Retinal pigment epithelial cell (primary cell): ENCODE data around the gene LDHD.

ENCODE experiments used
- DNase-seq: peaks from one replicate; pipeline ENCODE4 v3.0.0-alpha.2; 2010; ENCODE audit warnings: low read depth
- H3K4me3 ChIP-seq: 2 replicates; pipeline ENCODE4 v1.5.1; 2011; ENCODE audit warnings: mild to moderate bottlenecking, low read length, control low read depth, moderate library complexity
- CTCF ChIP-seq: conservative IDR thresholded peaks from 2 replicates; pipeline ENCODE4 v1.5.1; 2011; ENCODE audit warnings: low read depth, low read length, control low read depth, inconsistent platforms

The LDHD gene

GRCh38 chr16:75122609-75123008, 6.0 kb upstream of the LDHD start:
- DNase-seq: no peak
- H3K4me3 ChIP-seq: no peak overlapping the region
- TF ChIP-seq CTCF: no peak

GRCh38 chr16:75121949-75122568, 5.5 kb upstream of the LDHD start:
- no peak for DNase-seq
- TF ChIP-seq CTCF: no peak
- H3K4me3 ChIP-seq: no peak overlapping the region

GRCh38 chr16:75120253-75120652, 3.7 kb upstream of the LDHD start:
- no peak for TF ChIP-seq CTCF
- no peak for DNase-seq
- no peak overlapping the region for H3K4me3 ChIP-seq

- H3K4me3 ChIP-seq: no peak overlapping the region
- DNase-seq: no peak
- no peak for TF ChIP-seq CTCF
Measured at GRCh38 chr16:75118943-75119539, 2.5 kb upstream of the LDHD start.

GRCh38 chr16:75116911-75117245, 298 bp upstream of the LDHD start:
- no peak for DNase-seq
- no peak for TF ChIP-seq CTCF
- H3K4me3 ChIP-seq: no peak overlapping the region

- no peak for DNase-seq
- no peak overlapping the region for H3K4me3 ChIP-seq
- no peak for TF ChIP-seq CTCF
Measured at GRCh38 chr16:75114946-75115825, 1.4 kb downstream of the LDHD start.
